K562 (cell line): ENCODE measurements around the gene PLXNB2. TPM values are rescaled to one million over a fixed set of nuclear protein-coding genes. Genes with fewer than 3 reads are reported as not detected.

Experiments used
- E2F3 ChIP-seq: fragments of 250-450 bp; sonication (Bioruptor Pico); IDR thresholded peaks from 2 replicates; pipeline ENCODE4 v1.4.0; 2020; ENCODE audit warnings: mild to moderate bottlenecking
- FOXA1 ChIP-seq: fragments of 450-650 bp; IDR thresholded peaks from 2 replicates; pipeline ENCODE4 v1.6.1; 2016; ENCODE audit warnings: mild to moderate bottlenecking, borderline replicate concordance
- GABPA ChIP-seq: fragments of 200-800 bp; sonication (Bioruptor generic); conservative IDR thresholded peaks from 2 replicates; pipeline ENCODE4 v1.6.1; 2016; ENCODE audit warnings: low read depth, missing genetic modification characterization, missing compliant biosample characterization
- HOXB6 ChIP-seq: fragments of 250-450 bp; sonication (Bioruptor Pico); IDR thresholded peaks from 2 replicates; pipeline ENCODE4 v1.5.1; 2022; ENCODE audit warnings: mild to moderate bottlenecking, borderline replicate concordance
- ILK ChIP-seq: fragments of 450-650 bp; IDR thresholded peaks from 2 replicates; pipeline ENCODE4 v1.6.1; 2016; ENCODE audit warnings: missing genetic modification characterization, low read depth, mild to moderate bottlenecking, missing compliant biosample characterization, moderate library complexity, borderline replicate concordance
- KLF13 ChIP-seq: fragments of 450-650 bp; IDR thresholded peaks from 2 replicates; pipeline ENCODE4 v1.6.1; 2016; ENCODE audit warnings: missing genetic modification characterization, low read depth, mild to moderate bottlenecking, missing compliant biosample characterization, moderate library complexity, borderline replicate concordance
- NCOA4 ChIP-seq: fragments of 450-650 bp; IDR thresholded peaks from 2 replicates; pipeline ENCODE4 v1.6.1; 2018; ENCODE audit warnings: mild to moderate bottlenecking; ENCODE audit not compliant: partially characterized antibody
- NFXL1 ChIP-seq: fragments of 450-650 bp; formaldehyde crosslinking; IDR thresholded peaks from 2 replicates; pipeline ENCODE4 v1.4.0; 2021; ENCODE audit warnings: mild to moderate bottlenecking
- PTTG1 ChIP-seq: fragments of 450-650 bp; IDR thresholded peaks from 2 replicates; pipeline ENCODE4 v1.6.1; 2016; ENCODE audit warnings: low read depth, mild to moderate bottlenecking, missing genetic modification characterization, missing compliant biosample characterization
- TCF7 ChIP-seq: sonication (generic); IDR thresholded peaks from 2 replicates; pipeline ENCODE4 v1.6.1; 2016; ENCODE audit warnings: antibody characterized with exemption, borderline replicate concordance
- ZKSCAN3 ChIP-seq: fragments of 250-450 bp; sonication (Bioruptor Pico); IDR thresholded peaks from 2 replicates; pipeline ENCODE4 v1.4.0; 2020
- ZNF766 ChIP-seq: fragments of 200-800 bp; sonication (Bioruptor generic); conservative IDR thresholded peaks from 2 replicates; pipeline ENCODE4 v1.6.1; 2016; ENCODE audit warnings: missing genetic modification characterization, missing compliant biosample characterization
- polyA plus RNA-seq, 8 experiments: library from polyadenylated mRNA; depleted of rRNA in 4 of 8; stranded (reverse) in 5 of 8; unstranded in 3 of 8; fragments of >200 nt; fragmentation: Nextera tagmentation in 2 of 8; fragmentation: Illumina TruSeq in 1 of 8; extraction: Ambion mirVana in 2 of 8; extraction: Trizol in 1 of 8; gene quantifications; 2 replicates each; pipeline versions ENCODE4 v1.2.1 to v1.2.3, GENCODE V29; 2011 to 2014; ENCODE audit warnings: inconsistent platforms in 1 of 8, missing spikeins in 1 of 8
- total RNA-seq, 7 experiments: library from RNA; depleted of rRNA in 6 of 7; stranded (reverse); fragments of >200 nt in 6 of 7; fragmentation: Illumina TruSeq in 2 of 7; extraction: Trizol in 2 of 7; gene quantifications; 2 replicates each; pipeline versions ENCODE4 v1.2.1 to v1.2.3, GENCODE V29; 2011 to 2021; ENCODE audit warnings: low replicate concordance in 1 of 7
- TF ChIP-seq, protein P1 (sequence below), 2 experiments: fragments of 450-650 bp; IDR thresholded peaks; 2 replicates each; pipeline ENCODE4 v1.6.1; 2016; ENCODE audit warnings: mild to moderate bottlenecking in 2 of 2, borderline replicate concordance in 1 of 2, low read depth in 1 of 2, moderate library complexity in 1 of 2
- TF ChIP-seq, protein P2 (sequence below): IDR thresholded peaks from 2 replicates; pipeline ENCODE4 v1.6.1; 2011; ENCODE audit warnings: borderline replicate concordance, low read depth, mild to moderate bottlenecking, moderate library complexity, low read length; ENCODE audit not compliant: insufficient read depth, poor library complexity, severe bottlenecking
- TF ChIP-seq, protein P3 (sequence below): fragments of 450-650 bp; IDR thresholded peaks from 2 replicates; pipeline ENCODE4 v1.6.1; 2016; ENCODE audit warnings: missing biosample characterization, missing genetic modification characterization

PLXNB2 gene
- total and polyA plus RNA-seq, 9 of the 15 experiments (the other 6 are each of a cell fraction or from before 2014, with no cell fraction given) = 0.15 to 45.1 (median 13.6) TPM

DNA sequence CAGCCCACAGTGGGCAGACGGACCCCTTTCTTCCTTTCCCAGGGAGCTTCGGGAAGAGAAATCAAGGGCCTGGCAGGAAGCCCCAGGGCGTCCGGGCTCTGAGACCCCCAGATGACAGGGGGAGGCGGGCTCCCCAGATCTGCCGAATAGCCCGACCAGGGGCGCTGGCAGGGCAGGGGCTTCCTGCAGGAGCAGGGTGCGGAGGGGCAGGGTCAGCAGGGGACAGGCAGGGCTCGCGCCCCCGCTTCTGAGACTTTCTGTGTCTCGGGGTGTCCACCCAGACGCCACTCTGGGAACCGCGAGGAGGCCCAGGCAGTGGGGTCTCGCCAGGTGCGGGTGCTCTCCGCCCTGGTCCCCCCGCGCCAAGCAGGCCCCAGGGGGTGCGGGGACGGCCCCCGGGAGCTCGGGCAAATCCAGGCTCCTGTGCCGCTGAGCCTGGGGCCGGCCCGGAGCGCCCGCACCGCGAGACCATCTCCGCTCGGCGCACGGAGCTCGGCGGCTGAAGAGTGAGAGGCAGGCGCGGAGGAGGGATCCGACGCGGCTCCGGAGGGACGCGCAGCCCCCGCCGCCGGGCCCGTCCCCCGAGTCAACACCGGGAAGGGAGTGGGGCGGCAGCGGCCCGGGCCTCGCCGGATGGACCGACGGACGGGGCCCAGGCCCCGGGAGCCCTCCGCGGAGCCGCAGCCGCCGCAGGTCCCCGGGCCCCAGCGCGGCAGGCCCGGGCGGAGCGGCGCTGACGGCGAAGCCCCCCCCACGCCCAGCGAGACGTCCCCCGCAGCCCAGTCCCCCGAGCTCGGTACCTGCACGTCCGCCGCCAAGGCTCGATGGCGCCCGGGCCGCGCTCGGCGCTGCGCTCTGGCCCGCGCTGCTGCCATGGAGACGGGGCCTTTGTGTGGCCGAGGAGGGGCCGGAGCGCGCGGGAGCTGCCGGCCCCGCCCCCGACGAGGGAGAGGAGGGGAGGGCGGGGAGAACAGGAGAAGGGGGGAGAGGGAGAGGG is at the start of gene PLXNB2 (continued):
- TF ChIP-seq, protein P1, sequence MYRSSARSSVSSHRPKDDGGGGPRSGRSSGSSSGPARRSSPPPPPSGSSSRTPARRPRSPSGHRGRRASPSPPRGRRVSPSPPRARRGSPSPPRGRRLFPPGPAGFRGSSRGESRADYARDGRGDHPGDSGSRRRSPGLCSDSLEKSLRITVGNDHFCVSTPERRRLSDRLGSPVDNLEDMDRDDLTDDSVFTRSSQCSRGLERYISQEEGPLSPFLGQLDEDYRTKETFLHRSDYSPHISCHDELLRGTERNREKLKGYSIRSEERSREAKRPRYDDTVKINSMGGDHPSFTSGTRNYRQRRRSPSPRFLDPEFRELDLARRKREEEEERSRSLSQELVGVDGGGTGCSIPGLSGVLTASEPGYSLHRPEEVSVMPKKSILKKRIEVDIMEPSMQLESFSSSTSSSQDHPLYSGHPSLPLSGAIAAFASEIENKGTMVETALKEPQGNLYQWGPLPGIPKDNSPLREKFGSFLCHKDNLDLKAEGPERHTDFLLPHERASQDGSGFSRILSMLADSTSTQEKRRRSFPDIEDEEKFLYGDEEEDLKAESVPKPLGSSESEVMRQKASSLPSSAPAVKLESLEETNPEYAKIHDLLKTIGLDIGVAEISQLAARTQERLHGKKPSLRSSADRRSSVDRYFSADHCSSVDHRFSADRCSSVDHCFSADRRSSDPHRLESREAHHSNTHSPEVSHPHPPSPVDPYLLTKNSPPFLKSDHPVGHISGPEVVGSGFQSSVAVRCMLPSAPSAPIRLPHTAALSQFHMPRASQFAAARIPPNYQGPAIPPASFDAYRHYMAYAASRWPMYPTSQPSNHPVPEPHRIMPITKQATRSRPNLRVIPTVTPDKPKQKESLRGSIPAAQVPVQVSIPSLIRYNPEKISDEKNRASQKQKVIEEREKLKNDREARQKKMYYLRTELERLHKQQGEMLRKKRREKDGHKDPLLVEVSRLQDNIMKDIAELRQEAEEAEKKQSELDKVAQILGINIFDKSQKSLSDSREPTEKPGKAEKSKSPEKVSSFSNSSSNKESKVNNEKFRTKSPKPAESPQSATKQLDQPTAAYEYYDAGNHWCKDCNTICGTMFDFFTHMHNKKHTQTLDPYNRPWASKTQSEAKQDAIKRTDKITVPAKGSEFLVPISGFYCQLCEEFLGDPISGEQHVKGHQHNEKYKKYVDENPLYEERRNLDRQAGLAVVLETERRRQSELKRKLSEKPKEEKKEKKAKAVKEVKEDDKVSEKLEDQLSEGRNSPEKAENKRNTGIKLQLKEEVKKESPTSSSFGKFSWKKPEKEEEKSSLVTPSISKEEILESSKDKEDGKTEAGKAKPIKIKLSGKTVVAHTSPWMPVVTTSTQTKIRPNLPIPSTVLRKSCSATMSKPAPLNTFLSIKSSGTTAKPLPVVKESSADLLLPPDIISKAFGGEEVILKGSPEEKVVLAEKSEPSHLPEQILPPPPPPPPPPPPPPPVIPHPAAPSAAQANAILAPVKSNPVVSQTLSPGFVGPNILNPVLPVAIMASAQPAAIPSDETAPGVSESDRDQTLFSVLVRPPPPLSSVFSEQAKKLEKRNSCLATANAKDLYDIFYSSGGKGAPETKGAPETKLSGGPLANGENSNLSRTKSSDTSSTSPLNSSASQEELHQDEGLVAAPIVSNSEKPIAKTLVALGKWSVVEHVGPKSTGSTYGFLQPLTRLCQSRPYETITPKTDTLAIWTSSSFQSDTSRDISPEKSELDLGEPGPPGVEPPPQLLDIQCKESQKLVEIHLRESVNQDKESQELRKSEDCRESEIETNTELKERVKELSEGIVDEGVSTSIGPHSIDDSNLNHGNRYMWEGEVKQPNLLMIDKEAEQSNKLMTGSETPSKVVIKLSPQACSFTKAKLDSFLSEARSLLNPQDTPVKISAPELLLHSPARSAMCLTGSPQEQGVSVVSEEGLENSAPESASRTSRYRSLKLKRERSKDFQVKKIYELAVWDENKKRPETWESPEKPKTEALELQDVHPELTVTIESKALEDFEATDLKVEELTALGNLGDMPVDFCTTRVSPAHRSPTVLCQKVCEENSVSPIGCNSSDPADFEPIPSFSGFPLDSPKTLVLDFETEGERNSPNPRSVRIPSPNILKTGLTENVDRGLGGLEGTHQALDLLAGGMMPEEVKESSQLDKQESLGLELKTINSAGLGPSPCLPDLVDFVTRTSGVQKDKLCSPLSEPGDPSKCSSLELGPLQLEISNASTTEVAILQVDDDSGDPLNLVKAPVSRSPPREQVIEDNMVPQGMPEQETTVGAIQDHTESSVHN (IDR thresholded peaks at IDR 0.05; ENCODE audit: borderline replicate concordance in 1 of 2, low read depth in 1 of 2) = no peak
- TF ChIP-seq TCF7 (no peak), KLF13 (tag) (no peak), ILK (tag) (no peak), ZNF766 (CRISPR knock-in tag) (no peak), PTTG1 (no peak), HOXB6 (no peak), E2F3 (no peak), NCOA4 (no peak), ZKSCAN3 (CRISPR knock-in tag) (no peak), NFXL1 (CRISPR knock-in tag) (no peak), GABPA (tag) (no peak), FOXA1 (no peak)
- TF ChIP-seq, protein P2, sequence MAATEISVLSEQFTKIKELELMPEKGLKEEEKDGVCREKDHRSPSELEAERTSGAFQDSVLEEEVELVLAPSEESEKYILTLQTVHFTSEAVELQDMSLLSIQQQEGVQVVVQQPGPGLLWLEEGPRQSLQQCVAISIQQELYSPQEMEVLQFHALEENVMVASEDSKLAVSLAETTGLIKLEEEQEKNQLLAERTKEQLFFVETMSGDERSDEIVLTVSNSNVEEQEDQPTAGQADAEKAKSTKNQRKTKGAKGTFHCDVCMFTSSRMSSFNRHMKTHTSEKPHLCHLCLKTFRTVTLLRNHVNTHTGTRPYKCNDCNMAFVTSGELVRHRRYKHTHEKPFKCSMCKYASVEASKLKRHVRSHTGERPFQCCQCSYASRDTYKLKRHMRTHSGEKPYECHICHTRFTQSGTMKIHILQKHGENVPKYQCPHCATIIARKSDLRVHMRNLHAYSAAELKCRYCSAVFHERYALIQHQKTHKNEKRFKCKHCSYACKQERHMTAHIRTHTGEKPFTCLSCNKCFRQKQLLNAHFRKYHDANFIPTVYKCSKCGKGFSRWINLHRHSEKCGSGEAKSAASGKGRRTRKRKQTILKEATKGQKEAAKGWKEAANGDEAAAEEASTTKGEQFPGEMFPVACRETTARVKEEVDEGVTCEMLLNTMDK = no peak
- TF ChIP-seq, protein P3, sequence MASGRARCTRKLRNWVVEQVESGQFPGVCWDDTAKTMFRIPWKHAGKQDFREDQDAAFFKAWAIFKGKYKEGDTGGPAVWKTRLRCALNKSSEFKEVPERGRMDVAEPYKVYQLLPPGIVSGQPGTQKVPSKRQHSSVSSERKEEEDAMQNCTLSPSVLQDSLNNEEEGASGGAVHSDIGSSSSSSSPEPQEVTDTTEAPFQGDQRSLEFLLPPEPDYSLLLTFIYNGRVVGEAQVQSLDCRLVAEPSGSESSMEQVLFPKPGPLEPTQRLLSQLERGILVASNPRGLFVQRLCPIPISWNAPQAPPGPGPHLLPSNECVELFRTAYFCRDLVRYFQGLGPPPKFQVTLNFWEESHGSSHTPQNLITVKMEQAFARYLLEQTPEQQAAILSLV (tag) = no peak
